WTC11 (cell line): Measurements from ENCODE around the gene CLTRN. TPM values are rescaled to one million over a fixed set of nuclear protein-coding genes. Genes with fewer than 3 reads are reported as not detected.

Source experiments
- ATAC-seq: fragments of 200-7000 bp; cut with Tn5 transposase; 2 replicates; pipeline ENCODE4 v1.10.0; 2021; ENCODE audit warnings: mild to moderate bottlenecking, moderate library complexity
- CTCF ChIA-PET: fragments of 300-600 bp; sonication (Branson Sonifier 250); formaldehyde crosslinking; loops from one replicate; lab custom pipeline; 2021; ENCODE audit warnings: antibody characterized with exemption; lab: Charles Lee
- POLR2A ChIA-PET: fragments of 350-600 bp; sonication (Branson Sonifier 250); formaldehyde crosslinking; loops from one replicate; lab custom pipeline; 2021; ENCODE audit warnings: antibody characterized with exemption; lab: Charles Lee
- DNase-seq: peaks from one replicate; pipeline ENCODE4 v3.0.0; 2021; ENCODE audit warnings: low spot score
- H3K27ac Mint-ChIP-seq: 2 replicates; pipeline ENCODE4 v1.8.0; 2021; ENCODE audit warnings: mixed read lengths
- H3K27me3 Mint-ChIP-seq: 2 replicates; pipeline ENCODE4 v1.8.0; 2021; ENCODE audit warnings: low read depth, mild to moderate bottlenecking, moderate library complexity, mixed read lengths
- H3K36me3 Mint-ChIP-seq: 2 replicates; pipeline ENCODE4 v1.8.0; 2021; ENCODE audit warnings: mixed read lengths
- H3K4me1 Mint-ChIP-seq: 2 replicates; pipeline ENCODE4 v1.8.0; 2022; ENCODE audit warnings: mixed read lengths
- H3K4me3 Mint-ChIP-seq: 2 replicates; pipeline ENCODE4 v1.8.0; 2021; ENCODE audit warnings: mild to moderate bottlenecking, moderate library complexity, mixed read lengths
- H3K9me3 Mint-ChIP-seq: 2 replicates; pipeline ENCODE4 v1.8.0; 2021; ENCODE audit warnings: mixed read lengths
- ARID4B ChIP-seq: sonication (generic); formaldehyde crosslinking; IDR thresholded peaks from 2 replicates; pipeline ENCODE4 v1.8.0; 2023; ENCODE audit warnings: missing genetic modification reagents, mild to moderate bottlenecking, borderline replicate concordance
- ATF1 ChIP-seq: sonication (generic); formaldehyde crosslinking; IDR thresholded peaks from 2 replicates; pipeline ENCODE4 v1.8.1; 2023; ENCODE audit warnings: mild to moderate bottlenecking, moderate library complexity, missing genetic modification reagents
- ATF6 ChIP-seq: sonication (generic); formaldehyde crosslinking; IDR thresholded peaks from 2 replicates; pipeline ENCODE4 v1.8.1; 2023; ENCODE audit warnings: mild to moderate bottlenecking, missing genetic modification reagents
- CREM ChIP-seq: sonication (generic); formaldehyde crosslinking; IDR thresholded peaks from 2 replicates; pipeline ENCODE4 v1.8.1; 2022; ENCODE audit warnings: mild to moderate bottlenecking, missing genetic modification reagents, moderate library complexity
- E2F4 ChIP-seq: sonication (generic); formaldehyde crosslinking; IDR thresholded peaks from 2 replicates; pipeline ENCODE4 v1.8.1; 2022; ENCODE audit warnings: low read depth, mild to moderate bottlenecking, moderate library complexity, missing genetic modification reagents, borderline replicate concordance
- GABPB1 ChIP-seq: sonication (generic); formaldehyde crosslinking; IDR thresholded peaks from 2 replicates; pipeline ENCODE4 v1.8.1; 2023; ENCODE audit warnings: mild to moderate bottlenecking, missing genetic modification reagents
- HMGXB4 ChIP-seq: sonication (generic); formaldehyde crosslinking; IDR thresholded peaks from 2 replicates; pipeline ENCODE4 v1.8.1; 2023; ENCODE audit warnings: mild to moderate bottlenecking, moderate library complexity, missing genetic modification reagents
- IRF1 ChIP-seq: sonication (generic); formaldehyde crosslinking; IDR thresholded peaks from 2 replicates; pipeline ENCODE4 v1.8.0; 2023; ENCODE audit warnings: missing genetic modification reagents
- JAZF1 ChIP-seq: fragments of 250-450 bp; sonication (Bioruptor Pico); IDR thresholded peaks from 2 replicates; pipeline ENCODE4 v1.9.0; 2021; ENCODE audit warnings: moderate library complexity, mild to moderate bottlenecking, inconsistent platforms
- NR2C2 ChIP-seq: sonication (generic); formaldehyde crosslinking; IDR thresholded peaks from 2 replicates; pipeline ENCODE4 v1.8.0; 2022; ENCODE audit warnings: mild to moderate bottlenecking, missing genetic modification reagents
- TEAD1 ChIP-seq: sonication (generic); formaldehyde crosslinking; IDR thresholded peaks from 2 replicates; pipeline ENCODE4 v1.8.0; 2022; ENCODE audit warnings: mild to moderate bottlenecking, missing genetic modification reagents
- ZNF425 ChIP-seq: fragments of 250-450 bp; sonication (Bioruptor Pico); conservative IDR thresholded peaks from 2 replicates; pipeline ENCODE4 v1.9.0; 2021; ENCODE audit warnings: mild to moderate bottlenecking
- ZSCAN18 ChIP-seq: fragments of 250-450 bp; sonication (Bioruptor Pico); IDR thresholded peaks from 2 replicates; pipeline ENCODE4 v2.1.2; 2022; ENCODE audit warnings: mild to moderate bottlenecking, moderate library complexity
- total RNA-seq: library from RNA; stranded (reverse); gene quantifications from 3 replicates; pipeline ENCODE4 v1.2.3, GENCODE V29; 2021

The CLTRN gene
- total RNA-seq, 1 experiment from 2014 or later, result 1.4 TPM

GRCh38 chrX:15680401-15680800 lies 15.8 kb upstream of the CLTRN start:
- Mint-ChIP-seq H3K4me1 (peaks cover 10% of the 10 kb centered on the region; the same call in 1 of the 2 replicates), H3K9me3 (no peaks in the 10 kb centered on the region), H3K27ac (no peak overlapping the region; the same call in 1 of the 2 replicates), H3K4me3 (no peak overlapping the region), H3K27me3 (no peaks in the 10 kb centered on the region), H3K36me3 (no peaks in the 10 kb centered on the region)
- DNase-seq (no peak), ATAC-seq (no peak)
- ChIA-PET POLR2A (no interaction called here), CTCF (no interaction called here)
- TF ChIP-seq IRF1 (no peak), NR2C2 (CRISPR knock-in tag) (no peak), ARID4B (CRISPR knock-in tag) (no peak)

GRCh38 chrX:15679246-15679645 lies 14.6 kb upstream of the CLTRN start:
- no peaks in the 10 kb centered on the region for H3K9me3 Mint-ChIP-seq
- no peaks in the 10 kb centered on the region for H3K27me3 Mint-ChIP-seq
- TF ChIP-seq JAZF1 (CRISPR knock-in tag) (no peak), ATF1 (CRISPR knock-in tag) (no peak), E2F4 (no peak), ZNF425 (no peak), GABPB1 (CRISPR knock-in tag) (no peak), ZSCAN18 (no peak), TEAD1 (CRISPR knock-in tag) (no peak), CREM (CRISPR knock-in tag) (no peak), HMGXB4 (CRISPR knock-in tag) (no peak), ATF6 (CRISPR knock-in tag) (no peak)
- no peak overlapping the region for H3K4me3 Mint-ChIP-seq
- H3K27ac Mint-ChIP-seq, result no peak overlapping the region
- no peak for DNase-seq
- no peak for ATAC-seq
- POLR2A ChIA-PET, result no interaction called here
- no peaks in the 10 kb centered on the region for H3K36me3 Mint-ChIP-seq
- H3K4me1 Mint-ChIP-seq, result peaks cover 10% of the 10 kb centered on the region; the same call in 1 of the 2 replicates
- CTCF ChIA-PET, result no interaction called here
